ENCODE data around the gene QPCT.

QPCT gene

GRCh38 chr2:37414470-37414949 is 70.1 kb downstream of the QPCT start:
- DNase-seq (ENCODE audit: low read depth) = peak; percentile 18
- TF ChIP-seq, protein P1, sequence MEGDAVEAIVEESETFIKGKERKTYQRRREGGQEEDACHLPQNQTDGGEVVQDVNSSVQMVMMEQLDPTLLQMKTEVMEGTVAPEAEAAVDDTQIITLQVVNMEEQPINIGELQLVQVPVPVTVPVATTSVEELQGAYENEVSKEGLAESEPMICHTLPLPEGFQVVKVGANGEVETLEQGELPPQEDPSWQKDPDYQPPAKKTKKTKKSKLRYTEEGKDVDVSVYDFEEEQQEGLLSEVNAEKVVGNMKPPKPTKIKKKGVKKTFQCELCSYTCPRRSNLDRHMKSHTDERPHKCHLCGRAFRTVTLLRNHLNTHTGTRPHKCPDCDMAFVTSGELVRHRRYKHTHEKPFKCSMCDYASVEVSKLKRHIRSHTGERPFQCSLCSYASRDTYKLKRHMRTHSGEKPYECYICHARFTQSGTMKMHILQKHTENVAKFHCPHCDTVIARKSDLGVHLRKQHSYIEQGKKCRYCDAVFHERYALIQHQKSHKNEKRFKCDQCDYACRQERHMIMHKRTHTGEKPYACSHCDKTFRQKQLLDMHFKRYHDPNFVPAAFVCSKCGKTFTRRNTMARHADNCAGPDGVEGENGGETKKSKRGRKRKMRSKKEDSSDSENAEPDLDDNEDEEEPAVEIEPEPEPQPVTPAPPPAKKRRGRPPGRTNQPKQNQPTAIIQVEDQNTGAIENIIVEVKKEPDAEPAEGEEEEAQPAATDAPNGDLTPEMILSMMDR (conservative IDR thresholded peaks at IDR 0.05; ENCODE audit: low read depth, low read length) = peak; percentile 93
- no peak overlapping the region for H3K4me3 ChIP-seq (ENCODE audit: low read length)

DNA sequence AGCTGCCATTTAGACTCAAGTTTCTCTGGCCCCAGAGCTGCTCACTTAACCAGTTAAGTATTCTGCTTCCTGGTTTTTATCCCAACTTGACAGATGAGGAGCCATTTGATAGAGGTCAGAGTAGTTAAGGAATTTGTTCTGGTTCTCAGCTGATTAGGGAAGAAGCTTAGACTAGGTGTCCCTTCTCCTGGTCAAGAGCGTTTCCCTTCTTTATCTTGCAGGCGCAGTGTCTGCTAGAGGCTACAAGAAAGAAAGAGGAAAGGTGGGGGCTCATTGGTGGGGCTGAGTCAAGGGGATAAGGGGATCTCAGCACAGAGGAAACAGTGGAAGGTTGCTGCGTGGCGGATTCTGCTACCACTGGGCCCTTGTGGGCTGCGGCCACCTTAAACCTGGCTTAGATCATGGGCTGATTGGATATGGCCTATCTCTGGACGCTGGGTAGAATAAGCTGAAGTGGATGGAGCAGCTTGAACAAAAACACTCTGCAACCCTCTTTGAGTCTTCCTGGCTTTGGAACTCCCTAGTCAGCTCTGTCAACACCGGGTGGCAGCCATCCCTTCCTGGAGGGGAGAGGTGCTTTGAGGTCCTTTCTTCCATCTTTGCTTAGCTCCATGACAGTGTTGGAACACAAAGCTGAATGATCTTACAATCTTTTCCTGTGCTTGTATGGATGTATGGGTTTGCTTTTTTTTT is 70.8 kb downstream of the QPCT start:
- TF ChIP-seq, protein P1 (conservative IDR thresholded peaks at IDR 0.05; ENCODE audit: low read depth, low read length) = no peak
- no peak overlapping the region for H3K4me3 ChIP-seq (ENCODE audit: low read length)
- DNase-seq (ENCODE audit: low read depth) = no peak

GRCh38 chr2:37417321-37417720 is 72.9 kb downstream of the QPCT start:
- DNase-seq (ENCODE audit: low read depth) = no peak
- no peak overlapping the region for H3K4me3 ChIP-seq (ENCODE audit: low read length)
- TF ChIP-seq, protein P1 (conservative IDR thresholded peaks at IDR 0.05; ENCODE audit: low read depth, low read length) = no peak

- TF ChIP-seq, protein P1 (conservative IDR thresholded peaks at IDR 0.05; ENCODE audit: low read depth, low read length) = no peak
- DNase-seq (ENCODE audit: low read depth) = no peak
- H3K4me3 ChIP-seq (ENCODE audit: low read length) = no peak overlapping the region
These were observed 74.5 kb downstream of the QPCT start for GRCh38 chr2:37418956-37419355.

DNA sequence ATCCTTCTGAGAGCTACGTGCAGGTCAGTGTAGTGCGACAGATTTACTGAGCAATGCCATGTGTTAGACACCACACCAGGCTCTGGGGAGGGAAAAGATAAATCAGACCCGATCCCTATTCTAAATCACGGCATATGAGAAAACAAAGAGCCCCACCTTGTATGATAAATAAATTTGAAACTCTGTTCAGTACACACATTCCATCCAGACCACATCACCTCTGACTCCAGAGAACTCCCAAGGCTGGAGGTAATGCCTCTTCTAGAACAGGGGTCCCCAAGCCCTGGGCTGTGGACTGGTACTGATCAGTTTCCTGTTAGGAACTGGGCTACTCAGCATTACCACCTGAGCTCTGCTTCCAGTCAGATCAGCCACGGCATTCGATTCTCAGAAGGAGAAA is 77.3 kb downstream of the QPCT start:
- DNase-seq (ENCODE audit: low read depth) = no peak
- H3K4me3 ChIP-seq (ENCODE audit: low read length) = no peak overlapping the region
- TF ChIP-seq, protein P1 (conservative IDR thresholded peaks at IDR 0.05; ENCODE audit: low read depth, low read length) = no peak

DNA sequence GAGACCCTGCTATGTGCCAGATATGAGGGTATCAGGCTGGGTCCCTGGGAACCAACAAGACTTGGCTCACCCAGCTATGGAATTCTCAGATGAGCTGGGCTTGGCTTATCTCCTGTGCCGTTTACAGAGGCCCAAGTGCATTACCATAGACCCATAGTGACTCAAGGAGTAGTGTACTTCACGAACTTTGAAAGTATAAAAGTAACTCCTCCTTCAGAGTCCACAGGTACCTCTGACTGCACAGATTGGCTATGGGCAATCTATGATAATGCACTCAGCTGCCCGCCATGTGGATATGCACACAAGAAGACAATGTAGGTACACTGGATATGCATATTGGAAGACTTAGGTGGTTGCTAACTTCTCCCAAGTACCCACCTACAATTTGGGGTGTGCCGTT is 78.4 kb downstream of the QPCT start:
- TF ChIP-seq, protein P1 (conservative IDR thresholded peaks at IDR 0.05; ENCODE audit: low read depth, low read length) = no peak
- H3K4me3 ChIP-seq (ENCODE audit: low read length) = no peak overlapping the region
- no peak for DNase-seq (ENCODE audit: low read depth)

Data from retinal pigment epithelial cell (primary cell).